Measurements from ENCODE around the gene NOTCH1.

Gene NOTCH1

GRCh38 chr9:136531186-136531903 lies 14.5 kb downstream of the NOTCH1 start:
- no peak for DNase-seq

GRCh38 chr9:136530461-136531089 lies 15.3 kb downstream of the NOTCH1 start:
- no peak for DNase-seq

GRCh38 chr9:136529516-136530460 lies 16.1 kb downstream of the NOTCH1 start:
- no peak for DNase-seq

GRCh38 chr9:136528716-136529341 lies 17.0 kb downstream of the NOTCH1 start:
- no peak for DNase-seq

GRCh38 chr9:136527721-136528710 lies 17.8 kb downstream of the NOTCH1 start:
- no peak for DNase-seq

- DNase-seq: no peak
Measured at GRCh38 chr9:136527131-136527530, 18.7 kb downstream of the NOTCH1 start.

- no peak for DNase-seq
Measured at GRCh38 chr9:136526625-136527066, 19.2 kb downstream of the NOTCH1 start.

- no peak for DNase-seq
Measured at GRCh38 chr9:136525841-136526499, 19.9 kb downstream of the NOTCH1 start.

GRCh38 chr9:136525207-136525606 lies 20.6 kb downstream of the NOTCH1 start:
- no peak for DNase-seq

GRCh38 chr9:136522314-136523237 lies 23.3 kb downstream of the NOTCH1 start:
- DNase-seq: no peak

- no peak for DNase-seq
Measured at GRCh38 chr9:136521537-136521936, 24.3 kb downstream of the NOTCH1 start.

- DNase-seq: no peak
Measured at GRCh38 chr9:136520053-136520540, 25.8 kb downstream of the NOTCH1 start.

- no peak for DNase-seq
Measured at GRCh38 chr9:136519263-136520052, 26.4 kb downstream of the NOTCH1 start.

GRCh38 chr9:136518623-136519022 lies 27.2 kb downstream of the NOTCH1 start:
- DNase-seq: no peak

GRCh38 chr9:136517950-136518349 lies 27.9 kb downstream of the NOTCH1 start:
- DNase-seq: no peak

GRCh38 chr9:136517012-136517743 lies 28.7 kb downstream of the NOTCH1 start:
- no peak for DNase-seq

- DNase-seq: no peak
Measured at GRCh38 chr9:136516191-136516654, 29.6 kb downstream of the NOTCH1 start.

GRCh38 chr9:136515276-136515675 lies 30.6 kb downstream of the NOTCH1 start:
- DNase-seq: no peak

Data from activated CD4-positive, alpha-beta T cell treated with anti-CD3 and anti-CD28 coated beads for 1 hour (primary cell).